Tibial nerve (tissue), 4 donors: Measurements from ENCODE around the gene CD8A. TPM values are rescaled to one million over a fixed set of nuclear protein-coding genes. Genes with fewer than 3 reads are reported as not detected.
A peak's percentile ranks its signal among the peaks of the same experiment; 100 is the strongest.

Source experiments
- DNase-seq, 2 donors: peaks; one replicate each; pipeline ENCODE4 v3.0.0-alpha.2; 2019; ENCODE audit warnings: low spot score in 2 of 2
- H3K27ac ChIP-seq, 4 donors: fragments of 200-600 bp; sonication (generic) in 3 of 4; one replicate each; pipeline ENCODE4 v1.5.1; 2017 to 2019; ENCODE audit warnings: mild to moderate bottlenecking in 1 of 4
- H3K27me3 ChIP-seq, 2 donors: fragments of 200-600 bp; sonication (generic) in 1 of 2; one replicate each; pipeline versions ENCODE4 v1.5.1 to v1.6.0; 2017 to 2019
- H3K36me3 ChIP-seq, 3 donors: fragments of 200-600 bp; sonication (generic); one replicate each; pipeline ENCODE4 v1.5.1; 2018 to 2019
- H3K4me1 ChIP-seq, 4 donors: fragments of 200-600 bp; sonication (generic) in 3 of 4; one replicate each; pipeline ENCODE4 v1.5.1; 2017 to 2019
- H3K4me3 ChIP-seq, 4 donors: fragments of 200-600 bp; sonication (generic) in 3 of 4; one replicate each; pipeline ENCODE4 v1.5.1; 2017 to 2019; ENCODE audit warnings: mild to moderate bottlenecking in 1 of 4, moderate library complexity in 1 of 4
- H3K9me3 ChIP-seq, 4 donors: fragments of 200-600 bp; sonication (generic) in 3 of 4; one replicate each; pipeline ENCODE4 v1.5.1; 2017 to 2019
- CTCF ChIP-seq, 5 experiments: fragments of 200-600 bp in 3 of 5; fragments of 450-650 bp in 2 of 5; sonication (generic) in 3 of 5; IDR thresholded peaks; one replicate each; pipeline ENCODE4 v1.5.1; 2016 to 2019; ENCODE audit warnings: antibody characterized with exemption in 5 of 5, mild to moderate bottlenecking in 3 of 5, moderate library complexity in 2 of 5
- EP300 ChIP-seq, 2 donors: sonication (generic); formaldehyde crosslinking; IDR thresholded peaks; one replicate each; pipeline ENCODE4 v1.6.1; 2017; ENCODE audit warnings: antibody characterized with exemption in 2 of 2, mild to moderate bottlenecking in 1 of 2
- POLR2A ChIP-seq, 2 donors: fragments of 450-650 bp; IDR thresholded peaks; one replicate each; pipeline ENCODE4 v1.6.1; 2017; ENCODE audit warnings: antibody characterized with exemption in 2 of 2, mild to moderate bottlenecking in 2 of 2, moderate library complexity in 2 of 2
- WGBS, 2 donors: methylation state at CpG; one replicate each; pipeline ENCODE4 v1.1.5; 2018; 5-methylcytosine and 5-hydroxymethylcytosine counted together
- total RNA-seq, 4 donors: library from RNA; depleted of rRNA; stranded (reverse); fragments of >200 nt; gene quantifications; one replicate each; pipeline ENCODE4 v1.1.0, GENCODE V29; 2016

Gene CD8A
- total RNA-seq, 4 donors from 2014 or later: 0.63 to 1.8 (median 1.1) TPM; not detected in 1

DNA sequence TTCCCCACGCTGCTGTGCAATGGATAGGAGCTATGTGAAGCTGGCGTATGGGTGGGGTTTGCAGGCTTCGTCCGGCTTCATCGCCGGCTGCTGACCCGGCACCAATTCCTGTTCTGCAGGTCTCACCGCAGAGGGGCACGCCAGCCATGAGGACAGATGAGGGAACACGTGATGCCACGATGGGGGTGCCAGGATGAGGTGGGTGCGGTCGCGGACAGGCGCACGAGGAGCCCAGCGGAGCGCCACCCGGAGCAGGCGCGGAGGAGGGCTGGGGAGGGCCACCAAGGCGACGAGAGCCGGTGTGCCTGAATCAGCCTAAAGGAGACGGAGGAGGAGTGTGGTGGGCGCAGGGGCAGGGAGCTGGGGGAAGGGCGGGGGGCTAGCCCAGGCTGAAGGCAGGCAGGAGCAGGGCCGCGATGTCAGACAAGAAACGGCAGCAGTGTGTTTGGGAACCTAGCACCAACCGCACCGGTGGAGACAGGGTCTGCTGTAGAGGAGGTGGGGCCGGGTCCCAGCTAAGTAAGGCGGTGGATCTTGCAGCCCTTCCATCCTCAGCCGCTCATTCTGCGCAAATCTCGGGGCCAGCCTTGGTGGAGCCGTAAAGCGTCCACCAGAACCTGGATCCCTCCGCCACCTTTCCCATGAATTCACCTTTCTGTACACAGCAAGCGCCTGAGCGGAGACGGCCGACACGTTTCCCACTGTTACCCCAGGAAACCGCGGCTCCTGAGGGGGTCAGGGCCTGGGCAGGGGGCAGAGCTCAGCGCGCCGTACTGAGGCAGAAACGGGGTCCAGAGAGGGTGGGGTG is 17.0 kb upstream of the CD8A start:
- peaks cover 0 to 38% of the 10 kb centered on the region in 2 donors for H3K27me3 ChIP-seq
- H3K4me3 ChIP-seq: peak overlapping the region; percentile 27 to 56 (median 40)
- H3K27ac ChIP-seq: peak overlapping the region in 2 of 4 donors; percentile 10 to 35
- H3K36me3 ChIP-seq: no peaks in the 10 kb centered on the region
- WGBS, 2 donors: 1% methylated on average over 32 to 51 of the region's 51 CpGs
- peak in 1 of 2 donors; percentile 20 for DNase-seq
- no peaks in the 10 kb centered on the region for H3K9me3 ChIP-seq
- TF ChIP-seq CTCF (IDR thresholded peaks at IDR 0.05) (no peak), POLR2A (IDR thresholded peaks at IDR 0.05) (no peak), EP300 (IDR thresholded peaks at IDR 0.05) (no peak)
- H3K4me1 ChIP-seq: peaks cover 0 to 32% (median 11%) of the 10 kb centered on the region in 4 donors

- Histone ChIP-seq H3K4me3 (peak overlapping the region; percentile 27 to 56 (median 40)), H3K27me3 (peaks cover 0 to 34% of the 10 kb centered on the region in 2 donors), H3K9me3 (no peaks in the 10 kb centered on the region), H3K27ac (no peak overlapping the region), H3K36me3 (no peaks in the 10 kb centered on the region), H3K4me1 (peaks cover 0 to 32% (median 11%) of the 10 kb centered on the region in 4 donors)
- no peak for TF ChIP-seq POLR2A (IDR thresholded peaks at IDR 0.05)
- no peak for TF ChIP-seq EP300 (IDR thresholded peaks at IDR 0.05)
- no peak for TF ChIP-seq CTCF (IDR thresholded peaks at IDR 0.05)
- WGBS, 2 donors: 34 to 49% methylated on average over 11 of the region's 11 CpGs
- no peak for DNase-seq
Observed at GRCh38 chr2:86807133-86807467, 16.4 kb upstream of the CD8A start.

DNA sequence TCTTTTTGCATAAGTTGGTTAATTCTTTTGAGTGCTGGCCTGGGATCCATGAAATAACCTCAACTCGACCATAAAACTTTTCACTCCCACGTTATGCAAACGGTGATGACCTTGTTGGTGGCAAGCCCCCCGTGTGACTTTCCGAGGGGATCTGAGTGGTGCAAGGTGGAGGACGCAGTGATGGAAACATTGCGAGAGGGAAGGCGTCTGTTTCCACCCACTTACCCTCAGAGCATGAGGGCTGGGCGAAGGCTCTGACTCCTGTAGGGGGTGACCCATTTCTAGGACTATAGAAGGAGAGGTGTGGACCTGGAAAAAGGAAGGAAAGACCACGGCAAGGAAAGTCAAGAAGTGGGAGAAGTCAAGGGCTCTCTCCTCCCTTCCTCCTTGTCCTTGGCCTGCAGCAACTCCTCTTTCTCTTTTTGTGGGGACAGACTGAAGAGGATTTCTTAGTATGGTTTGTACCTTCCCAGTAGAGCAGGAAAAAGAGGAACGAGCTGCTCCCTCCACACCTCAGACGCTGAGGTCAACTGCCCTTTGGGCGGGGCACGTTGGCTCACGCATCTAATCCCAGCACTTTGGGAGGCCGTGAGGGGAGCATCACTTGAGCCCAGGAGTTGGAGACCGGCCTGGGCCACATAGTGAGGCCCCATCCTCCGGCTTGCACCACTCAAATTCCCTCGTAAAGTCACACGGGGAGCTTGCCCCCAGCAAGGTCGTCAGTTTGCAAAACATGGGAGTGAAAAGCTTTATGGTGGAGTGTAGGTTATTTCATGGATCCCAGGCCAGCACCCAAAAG is 15.5 kb upstream of the CD8A start:
- Histone ChIP-seq H3K9me3 (no peaks in the 10 kb centered on the region), H3K27me3 (peaks cover 0 to 26% of the 10 kb centered on the region in 2 donors), H3K27ac (no peak overlapping the region), H3K36me3 (no peaks in the 10 kb centered on the region), H3K4me1 (peaks cover 0 to 32% (median 11%) of the 10 kb centered on the region in 4 donors), H3K4me3 (no peak overlapping the region)
- WGBS, 2 donors: 82 to 83% methylated on average over 21 of the region's 21 CpGs
- TF ChIP-seq POLR2A (IDR thresholded peaks at IDR 0.05) (no peak), EP300 (IDR thresholded peaks at IDR 0.05) (no peak), CTCF (IDR thresholded peaks at IDR 0.05) (no peak)
- no peak for DNase-seq

DNA sequence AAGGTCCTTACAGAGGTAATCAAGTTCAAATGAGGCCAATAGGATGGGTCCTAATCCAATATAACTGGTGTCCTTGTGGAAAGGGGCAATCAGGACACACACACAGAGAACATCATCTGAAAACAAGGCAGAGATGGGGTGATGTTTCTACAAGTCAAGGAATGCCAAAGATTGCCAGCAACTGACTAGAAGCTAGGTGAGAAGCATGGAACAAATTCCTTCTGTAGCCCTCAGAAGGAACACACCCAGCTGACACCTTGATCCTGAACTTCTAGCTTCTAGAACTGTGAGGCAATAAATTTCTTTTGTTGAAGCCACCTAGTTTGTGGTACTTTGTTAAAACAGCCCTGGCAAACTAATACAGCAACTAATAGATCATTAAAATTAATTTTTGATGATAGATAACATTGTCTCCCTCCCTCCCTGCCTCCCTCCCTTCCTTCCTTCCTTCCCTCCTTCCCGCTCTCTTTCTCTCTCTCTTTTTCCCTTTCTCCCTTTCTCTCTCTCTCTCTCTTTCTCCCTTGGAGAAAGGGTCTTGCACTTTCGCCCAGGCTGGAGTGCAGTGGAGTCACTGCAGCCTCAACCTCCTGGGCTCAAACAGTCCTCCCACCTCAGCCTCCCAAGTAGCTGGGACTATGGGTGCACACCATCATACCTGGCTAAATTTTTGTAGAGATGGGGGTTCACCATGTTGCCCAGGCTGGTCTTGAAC is 10.3 kb upstream of the CD8A start:
- Histone ChIP-seq H3K9me3 (peaks cover 0 to 16% (median 2%) of the 10 kb centered on the region in 4 donors), H3K36me3 (no peaks in the 10 kb centered on the region), H3K4me1 (no peaks in the 10 kb centered on the region), H3K4me3 (no peak overlapping the region), H3K27ac (no peak overlapping the region), H3K27me3 (no peaks in the 10 kb centered on the region)
- no peak for TF ChIP-seq EP300 (IDR thresholded peaks at IDR 0.05)
- TF ChIP-seq CTCF (IDR thresholded peaks at IDR 0.05): no peak
- no peak for TF ChIP-seq POLR2A (IDR thresholded peaks at IDR 0.05)
- 94 to 97% methylated on average over 2 of the region's 2 CpGs for WGBS, 2 donors
- DNase-seq: no peak
